GM18519 (cell line): Measurements from ENCODE around the gene PCID2.
"Not testable (repeated sequence)": the region's sequence is repeated elsewhere in the genome, so short reads cannot be mapped to it uniquely, and the experiment has no call there.

ENCODE experiments used
- ATAC-seq: cut with Tn5 transposase; IDR thresholded peaks from one replicate; pipeline ENCODE4 v1.9.1; 2021; ENCODE audit warnings: mild to moderate bottlenecking, moderate library complexity; ENCODE audit not compliant: unreplicated experiment, low FRiP score

PCID2 gene

GRCh38 chr13:113167575-113167974 is 40.9 kb downstream of the PCID2 start:
- no peak for ATAC-seq

- no peak for ATAC-seq
These were observed 41.3 kb downstream of the PCID2 start for GRCh38 chr13:113167155-113167554.

- ATAC-seq: no peak
These were observed 41.8 kb downstream of the PCID2 start for GRCh38 chr13:113166681-113167080.

GRCh38 chr13:113166266-113166665 is 42.2 kb downstream of the PCID2 start:
- ATAC-seq: no peak

- ATAC-seq: no peak
These were observed 44.0 kb downstream of the PCID2 start for GRCh38 chr13:113164492-113164891.

- no peak for ATAC-seq
These were observed 45.4 kb downstream of the PCID2 start for GRCh38 chr13:113162783-113163685.

GRCh38 chr13:113161975-113162374 is 46.5 kb downstream of the PCID2 start:
- not testable (repeated sequence) for ATAC-seq

GRCh38 chr13:113161433-113161832 is 47.0 kb downstream of the PCID2 start:
- ATAC-seq: no peak

- no peak for ATAC-seq
These were observed 47.5 kb downstream of the PCID2 start for GRCh38 chr13:113160983-113161382.

- no peak for ATAC-seq
These were observed 48.8 kb downstream of the PCID2 start for GRCh38 chr13:113159701-113160100.

- ATAC-seq: no peak
These were observed 49.5 kb downstream of the PCID2 start for GRCh38 chr13:113158946-113159345.

- no peak for ATAC-seq
These were observed 50.3 kb downstream of the PCID2 start, which contains the start of gene PROZ for GRCh38 chr13:113157929-113158747. TSS of gene PROZ (plus strand) at chr13:113158648. CDS start at chr13:113158661, 13 bp downstream.

GRCh38 chr13:113157206-113157928 is 51.1 kb downstream of the PCID2 start:
- ATAC-seq: no peak

GRCh38 chr13:113155982-113156655 is 52.4 kb downstream of the PCID2 start:
- ATAC-seq: no peak

GRCh38 chr13:113155201-113155600 is 53.3 kb downstream of the PCID2 start:
- no peak for ATAC-seq

GRCh38 chr13:113153810-113154748 is 54.4 kb downstream of the PCID2 start:
- no peak for ATAC-seq

- no peak for ATAC-seq
These were observed 55.3 kb downstream of the PCID2 start for GRCh38 chr13:113152984-113153809.

- no peak for ATAC-seq
These were observed 55.8 kb downstream of the PCID2 start for GRCh38 chr13:113152691-113152983.
